IPS-15b (cell line): ENCODE results near the gene CALHM5.

Source experiments
- H3K27me3 ChIP-seq: one replicate; pipeline ENCODE4 v1.6.1; 2013; ENCODE audit warnings: low read length; ENCODE audit not compliant: control insufficient read depth, insufficient read depth
- H3K36me3 ChIP-seq: one replicate; pipeline ENCODE4 v1.6.1; 2013; ENCODE audit warnings: low read length; ENCODE audit not compliant: control insufficient read depth, insufficient read depth
- H3K4me1 ChIP-seq: one replicate; pipeline ENCODE4 v1.6.1; 2013; ENCODE audit warnings: mild to moderate bottlenecking, low read length; ENCODE audit not compliant: control insufficient read depth, insufficient read depth
- H3K4me3 ChIP-seq: one replicate; pipeline ENCODE4 v1.5.1; 2013; ENCODE audit warnings: low read depth, low read length
- H3K9ac ChIP-seq: one replicate; pipeline ENCODE4 v1.6.1; 2013; ENCODE audit warnings: low read depth, mild to moderate bottlenecking, low read length
- H3K9me3 ChIP-seq: one replicate; pipeline ENCODE4 v1.6.1; 2013; ENCODE audit warnings: mild to moderate bottlenecking, low read length; ENCODE audit not compliant: control insufficient read depth, insufficient read depth

The CALHM5 gene

GRCh38 chr6:116531675-116532570, 20.5 kb downstream of the CALHM5 start:
- Histone ChIP-seq H3K4me1 (peaks cover 25% of the 10 kb centered on the region), H3K4me3 (no peak overlapping the region), H3K9me3 (no peaks in the 10 kb centered on the region)

GRCh38 chr6:116533233-116533957, 22.0 kb downstream of the CALHM5 start:
- Histone ChIP-seq H3K9ac (no peak overlapping the region), H3K4me3 (no peak overlapping the region), H3K9me3 (no peaks in the 10 kb centered on the region), H3K4me1 (peaks cover 25% of the 10 kb centered on the region), H3K27me3 (no peaks in the 10 kb centered on the region), H3K36me3 (no peaks in the 10 kb centered on the region)

More at GRCh38 chr6:116531675-116532570, 20.5 kb downstream of the CALHM5 start:
- Histone ChIP-seq H3K9ac (no peak overlapping the region), H3K27me3 (no peaks in the 10 kb centered on the region), H3K36me3 (no peaks in the 10 kb centered on the region)

- no peaks in the 10 kb centered on the region for H3K36me3 ChIP-seq
- no peaks in the 10 kb centered on the region for H3K27me3 ChIP-seq
- peaks cover 12% of the 10 kb centered on the region for H3K4me1 ChIP-seq
- H3K9me3 ChIP-seq = no peaks in the 10 kb centered on the region
- no peak overlapping the region for H3K4me3 ChIP-seq
- no peak overlapping the region for H3K9ac ChIP-seq
These were observed 23.7 kb downstream of the CALHM5 start for GRCh38 chr6:116535109-116535508.

GRCh38 chr6:116536216-116536621, 24.8 kb downstream of the CALHM5 start:
- no peaks in the 10 kb centered on the region for H3K9me3 ChIP-seq
- no peak overlapping the region for H3K4me3 ChIP-seq
- H3K36me3 ChIP-seq = no peaks in the 10 kb centered on the region
- H3K4me1 ChIP-seq = peaks cover 8% of the 10 kb centered on the region
- no peak overlapping the region for H3K9ac ChIP-seq
- no peaks in the 10 kb centered on the region for H3K27me3 ChIP-seq

- Histone ChIP-seq H3K27me3 (no peaks in the 10 kb centered on the region), H3K4me3 (no peak overlapping the region), H3K36me3 (no peaks in the 10 kb centered on the region), H3K9me3 (no peaks in the 10 kb centered on the region), H3K9ac (no peak overlapping the region), H3K4me1 (no peaks in the 10 kb centered on the region)
These were observed 31.0 kb downstream of the CALHM5 start for GRCh38 chr6:116542426-116542825.

GRCh38 chr6:116543149-116543548, 31.7 kb downstream of the CALHM5 start:
- Histone ChIP-seq H3K9me3 (no peaks in the 10 kb centered on the region), H3K36me3 (no peaks in the 10 kb centered on the region), H3K4me1 (no peaks in the 10 kb centered on the region), H3K9ac (no peak overlapping the region), H3K4me3 (no peak overlapping the region), H3K27me3 (no peaks in the 10 kb centered on the region)

- no peaks in the 10 kb centered on the region for H3K4me1 ChIP-seq
- no peaks in the 10 kb centered on the region for H3K27me3 ChIP-seq
- H3K9me3 ChIP-seq = no peaks in the 10 kb centered on the region
- H3K9ac ChIP-seq = no peak within 1 kb of the TSS
- no peaks in the 10 kb centered on the region for H3K36me3 ChIP-seq
- no peak within 1 kb of the TSS for H3K4me3 ChIP-seq
These were observed 34.2 kb downstream of the CALHM5 start, which contains the start of gene TRAPPC3L for GRCh38 chr6:116545651-116546050. Gene TRAPPC3L (minus strand): TSS chr6:116545684. CDS start chr6:116545514, 170 bp downstream.

- H3K4me3 ChIP-seq = no peak overlapping the region
- H3K27me3 ChIP-seq = no peaks in the 10 kb centered on the region
- H3K9ac ChIP-seq = no peak overlapping the region
- H3K9me3 ChIP-seq = no peaks in the 10 kb centered on the region
- H3K4me1 ChIP-seq = no peaks in the 10 kb centered on the region
- no peaks in the 10 kb centered on the region for H3K36me3 ChIP-seq
These were observed 35.9 kb downstream of the CALHM5 start for GRCh38 chr6:116547358-116547757.

- H3K27me3 ChIP-seq = no peaks in the 10 kb centered on the region
- H3K9ac ChIP-seq = no peak overlapping the region
- H3K9me3 ChIP-seq = no peaks in the 10 kb centered on the region
- H3K4me1 ChIP-seq = no peaks in the 10 kb centered on the region
- H3K4me3 ChIP-seq = no peak overlapping the region
- H3K36me3 ChIP-seq = no peaks in the 10 kb centered on the region
These were observed 39.4 kb downstream of the CALHM5 start for GRCh38 chr6:116550796-116551195.

- no peak within 1 kb of the TSS for H3K4me3 ChIP-seq
These were observed 42.0 kb downstream of the CALHM5 start, which contains the start of gene CALHM4 for GRCh38 chr6:116553451-116553850. Gene CALHM4 (plus strand): TSS chr6:116553751. CDS start chr6:116553794, 43 bp downstream.

GRCh38 chr6:116556065-116556464, 44.6 kb downstream of the CALHM5 start:
- H3K36me3 ChIP-seq = no peaks in the 10 kb centered on the region
- H3K9ac ChIP-seq = no peak overlapping the region
- no peaks in the 10 kb centered on the region for H3K27me3 ChIP-seq
- no peaks in the 10 kb centered on the region for H3K4me1 ChIP-seq
- no peak overlapping the region for H3K4me3 ChIP-seq
- H3K9me3 ChIP-seq = no peaks in the 10 kb centered on the region

More at GRCh38 chr6:116553451-116553850, 42.0 kb downstream of the CALHM5 start, which contains the start of gene CALHM4:
- H3K9ac ChIP-seq = no peak within 1 kb of the TSS
- H3K9me3 ChIP-seq = no peaks in the 10 kb centered on the region
- no peaks in the 10 kb centered on the region for H3K36me3 ChIP-seq
- no peaks in the 10 kb centered on the region for H3K4me1 ChIP-seq
- no peaks in the 10 kb centered on the region for H3K27me3 ChIP-seq
